ENCODE measurements around the gene SPATA2L. TPM values are rescaled to one million over a fixed set of nuclear protein-coding genes. Genes with fewer than 3 reads are reported as not detected.

SPATA2L gene
- total and polyA plus RNA-seq, 2 of the 13 experiments (the other 11 are each of a cell fraction or from before 2014, with no cell fraction given), result 9.1 to 20.7 TPM

DNA sequence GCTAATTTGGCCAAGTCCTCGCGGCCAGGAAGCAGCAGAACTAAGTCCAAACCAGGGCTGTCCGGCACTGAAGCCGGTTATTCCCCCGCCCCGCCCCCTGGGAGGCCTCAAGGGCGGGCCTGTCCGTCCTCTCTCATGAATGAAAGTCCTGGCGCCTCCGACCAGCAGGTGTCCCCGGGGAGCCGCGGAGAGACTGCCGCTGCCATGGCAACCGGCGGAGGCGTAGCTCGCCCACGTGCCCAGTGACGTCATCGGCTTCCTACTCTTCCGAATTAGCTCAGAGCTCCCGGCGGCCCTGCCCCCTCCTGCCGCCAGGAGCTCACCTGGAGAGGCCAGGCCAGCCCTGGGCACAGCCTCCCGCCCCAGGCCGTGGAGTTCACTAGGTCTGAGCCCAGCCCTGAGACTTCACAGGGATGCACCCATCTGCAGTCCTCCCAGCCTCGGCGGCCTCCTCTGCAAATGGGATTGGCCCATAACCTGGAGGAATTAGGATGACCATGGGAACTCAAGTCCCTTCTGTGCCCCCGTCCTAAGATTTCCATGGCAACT, 1.3 kb downstream of the SPATA2L start (continued):
- TF ChIP-seq ZNF614 (CRISPR knock-in tag; IDR thresholded peaks at IDR 0.05; ENCODE audit: borderline replicate concordance), result peak; percentile 63; the same call in 1 of the 2 replicates
- TF ChIP-seq, protein P1, sequence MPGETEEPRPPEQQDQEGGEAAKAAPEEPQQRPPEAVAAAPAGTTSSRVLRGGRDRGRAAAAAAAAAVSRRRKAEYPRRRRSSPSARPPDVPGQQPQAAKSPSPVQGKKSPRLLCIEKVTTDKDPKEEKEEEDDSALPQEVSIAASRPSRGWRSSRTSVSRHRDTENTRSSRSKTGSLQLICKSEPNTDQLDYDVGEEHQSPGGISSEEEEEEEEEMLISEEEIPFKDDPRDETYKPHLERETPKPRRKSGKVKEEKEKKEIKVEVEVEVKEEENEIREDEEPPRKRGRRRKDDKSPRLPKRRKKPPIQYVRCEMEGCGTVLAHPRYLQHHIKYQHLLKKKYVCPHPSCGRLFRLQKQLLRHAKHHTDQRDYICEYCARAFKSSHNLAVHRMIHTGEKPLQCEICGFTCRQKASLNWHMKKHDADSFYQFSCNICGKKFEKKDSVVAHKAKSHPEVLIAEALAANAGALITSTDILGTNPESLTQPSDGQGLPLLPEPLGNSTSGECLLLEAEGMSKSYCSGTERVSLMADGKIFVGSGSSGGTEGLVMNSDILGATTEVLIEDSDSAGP (CRISPR knock-in tag; IDR thresholded peaks at IDR 0.05; ENCODE audit: borderline replicate concordance), result peak; percentile 72
- TF ChIP-seq CCDC6 (CRISPR knock-in tag; IDR thresholded peaks at IDR 0.05), result no peak
- TF ChIP-seq ZZZ3 (CRISPR knock-in tag; IDR thresholded peaks at IDR 0.05; ENCODE audit: borderline replicate concordance), result no peak
- TF ChIP-seq ATRX (CRISPR knock-in tag; IDR thresholded peaks at IDR 0.05; ENCODE audit: borderline replicate concordance), result no peak
- TF ChIP-seq, protein P2, sequence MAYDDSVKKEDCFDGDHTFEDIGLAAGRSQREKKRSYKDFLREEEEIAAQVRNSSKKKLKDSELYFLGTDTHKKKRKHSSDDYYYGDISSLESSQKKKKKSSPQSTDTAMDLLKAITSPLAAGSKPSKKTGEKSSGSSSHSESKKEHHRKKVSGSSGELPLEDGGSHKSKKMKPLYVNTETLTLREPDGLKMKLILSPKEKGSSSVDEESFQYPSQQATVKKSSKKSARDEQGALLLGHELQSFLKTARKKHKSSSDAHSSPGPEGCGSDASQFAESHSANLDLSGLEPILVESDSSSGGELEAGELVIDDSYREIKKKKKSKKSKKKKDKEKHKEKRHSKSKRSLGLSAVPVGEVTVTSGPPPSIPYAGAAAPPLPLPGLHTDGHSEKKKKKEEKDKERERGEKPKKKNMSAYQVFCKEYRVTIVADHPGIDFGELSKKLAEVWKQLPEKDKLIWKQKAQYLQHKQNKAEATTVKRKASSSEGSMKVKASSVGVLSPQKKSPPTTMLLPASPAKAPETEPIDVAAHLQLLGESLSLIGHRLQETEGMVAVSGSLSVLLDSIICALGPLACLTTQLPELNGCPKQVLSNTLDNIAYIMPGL (CRISPR knock-in tag; IDR thresholded peaks at IDR 0.05; ENCODE audit: borderline replicate concordance in 1 of 2, low read depth in 1 of 2), result peak; percentile 18 to 63; a peak in 2 of 4 replicates
- TF ChIP-seq GABPA (IDR thresholded peaks at IDR 0.05; ENCODE audit: low read depth, low read length), result no peak
- TF ChIP-seq GABPA (CRISPR knock-in tag; IDR thresholded peaks at IDR 0.05; ENCODE audit: low read depth), result no peak
- TF ChIP-seq SRF (IDR thresholded peaks at IDR 0.05; ENCODE audit: low read depth, low read length), result peak; percentile 13; the same call in 1 of the 2 replicates
- peak; percentile 58; the same call in 1 of the 2 replicates for TF ChIP-seq SIX1 (CRISPR knock-in tag; IDR thresholded peaks at IDR 0.05; ENCODE audit: borderline replicate concordance)
- TF ChIP-seq SRY (CRISPR knock-in tag; IDR thresholded peaks at IDR 0.05), result peak; percentile 74; the same call in 1 of the 2 replicates
- TF ChIP-seq MAFK (conservative IDR thresholded peaks at IDR 0.05 in 1 of 2, IDR thresholded peaks at IDR 0.05 in 1 of 2; ENCODE audit: low read length in 2 of 2), result no peak
- TF ChIP-seq, protein P3, sequence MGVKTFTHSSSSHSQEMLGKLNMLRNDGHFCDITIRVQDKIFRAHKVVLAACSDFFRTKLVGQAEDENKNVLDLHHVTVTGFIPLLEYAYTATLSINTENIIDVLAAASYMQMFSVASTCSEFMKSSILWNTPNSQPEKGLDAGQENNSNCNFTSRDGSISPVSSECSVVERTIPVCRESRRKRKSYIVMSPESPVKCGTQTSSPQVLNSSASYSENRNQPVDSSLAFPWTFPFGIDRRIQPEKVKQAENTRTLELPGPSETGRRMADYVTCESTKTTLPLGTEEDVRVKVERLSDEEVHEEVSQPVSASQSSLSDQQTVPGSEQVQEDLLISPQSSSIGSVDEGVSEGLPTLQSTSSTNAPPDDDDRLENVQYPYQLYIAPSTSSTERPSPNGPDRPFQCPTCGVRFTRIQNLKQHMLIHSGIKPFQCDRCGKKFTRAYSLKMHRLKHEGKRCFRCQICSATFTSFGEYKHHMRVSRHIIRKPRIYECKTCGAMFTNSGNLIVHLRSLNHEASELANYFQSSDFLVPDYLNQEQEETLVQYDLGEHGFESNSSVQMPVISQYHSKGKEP (CRISPR knock-in tag; IDR thresholded peaks at IDR 0.05), result no peak
- peak; percentile 75 for TF ChIP-seq GTF2F1 (IDR thresholded peaks at IDR 0.05; ENCODE audit: low read length)
- no peak for TF ChIP-seq ZNF720 (CRISPR knock-in tag; IDR thresholded peaks at IDR 0.05)
- TF ChIP-seq KLF13 (CRISPR knock-in tag; IDR thresholded peaks at IDR 0.05), result peak; percentile 90
- TF ChIP-seq, protein P4, sequence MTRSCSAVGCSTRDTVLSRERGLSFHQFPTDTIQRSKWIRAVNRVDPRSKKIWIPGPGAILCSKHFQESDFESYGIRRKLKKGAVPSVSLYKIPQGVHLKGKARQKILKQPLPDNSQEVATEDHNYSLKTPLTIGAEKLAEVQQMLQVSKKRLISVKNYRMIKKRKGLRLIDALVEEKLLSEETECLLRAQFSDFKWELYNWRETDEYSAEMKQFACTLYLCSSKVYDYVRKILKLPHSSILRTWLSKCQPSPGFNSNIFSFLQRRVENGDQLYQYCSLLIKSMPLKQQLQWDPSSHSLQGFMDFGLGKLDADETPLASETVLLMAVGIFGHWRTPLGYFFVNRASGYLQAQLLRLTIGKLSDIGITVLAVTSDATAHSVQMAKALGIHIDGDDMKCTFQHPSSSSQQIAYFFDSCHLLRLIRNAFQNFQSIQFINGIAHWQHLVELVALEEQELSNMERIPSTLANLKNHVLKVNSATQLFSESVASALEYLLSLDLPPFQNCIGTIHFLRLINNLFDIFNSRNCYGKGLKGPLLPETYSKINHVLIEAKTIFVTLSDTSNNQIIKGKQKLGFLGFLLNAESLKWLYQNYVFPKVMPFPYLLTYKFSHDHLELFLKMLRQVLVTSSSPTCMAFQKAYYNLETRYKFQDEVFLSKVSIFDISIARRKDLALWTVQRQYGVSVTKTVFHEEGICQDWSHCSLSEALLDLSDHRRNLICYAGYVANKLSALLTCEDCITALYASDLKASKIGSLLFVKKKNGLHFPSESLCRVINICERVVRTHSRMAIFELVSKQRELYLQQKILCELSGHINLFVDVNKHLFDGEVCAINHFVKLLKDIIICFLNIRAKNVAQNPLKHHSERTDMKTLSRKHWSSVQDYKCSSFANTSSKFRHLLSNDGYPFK (CRISPR knock-in tag; IDR thresholded peaks at IDR 0.05; ENCODE audit: borderline replicate concordance), result peak; percentile 84; the same call in 1 of the 2 replicates
- peak; percentile 39; the same call in 1 of the 2 replicates for TF ChIP-seq ZSCAN21 (CRISPR knock-in tag; IDR thresholded peaks at IDR 0.05; ENCODE audit: borderline replicate concordance)
